ENCODE results near the gene GLCCI1.
"Not testable (repeated sequence)": the region's sequence is repeated elsewhere in the genome, so short reads cannot be mapped to it uniquely, and the experiment has no call there.

Gene GLCCI1

GRCh38 chr7:7992506-7992905 is 23.9 kb downstream of the GLCCI1 start:
- no peak for DNase-seq

DNA sequence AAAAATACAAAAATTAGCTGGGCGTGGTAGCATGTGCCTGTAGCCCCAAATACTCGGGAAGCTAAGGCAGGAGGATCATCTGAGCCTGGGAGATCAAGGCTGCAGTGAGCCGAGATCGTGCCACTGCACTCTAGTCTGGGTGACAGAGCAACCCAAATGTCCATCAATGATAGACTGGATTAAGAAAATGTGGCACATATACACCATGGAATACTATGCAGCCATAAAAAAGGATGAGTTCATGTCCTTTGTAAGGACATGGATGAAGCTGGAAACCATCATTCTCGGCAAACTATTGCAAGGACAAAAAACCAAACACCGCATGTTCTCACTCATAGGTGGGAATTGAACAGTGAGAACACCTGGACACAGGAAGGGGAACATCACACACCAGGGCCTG is 26.8 kb downstream of the GLCCI1 start:
- not testable (repeated sequence) for DNase-seq

DNA sequence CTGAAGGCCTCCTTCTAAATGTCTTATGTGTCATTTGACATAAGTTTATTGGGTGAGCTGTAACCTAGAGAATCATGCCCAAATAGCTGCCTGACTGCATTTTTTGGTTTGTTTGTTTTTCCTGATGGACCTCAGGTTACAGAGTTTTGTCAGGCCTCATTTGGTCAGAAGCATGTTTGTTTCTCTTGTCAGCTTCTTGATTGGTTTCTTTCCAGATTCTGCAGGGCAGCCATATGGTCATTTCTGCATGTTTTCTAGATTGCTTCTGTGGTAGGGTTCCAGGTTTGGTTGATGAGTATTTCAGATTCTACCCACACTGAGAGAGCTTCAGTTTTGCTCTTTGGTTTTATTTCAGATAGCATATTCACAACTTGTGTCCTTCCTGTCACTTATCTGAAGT is 28.0 kb downstream of the GLCCI1 start:
- no peak for DNase-seq

GRCh38 chr7:8000315-8000941 is 31.8 kb downstream of the GLCCI1 start:
- no peak for DNase-seq

DNA sequence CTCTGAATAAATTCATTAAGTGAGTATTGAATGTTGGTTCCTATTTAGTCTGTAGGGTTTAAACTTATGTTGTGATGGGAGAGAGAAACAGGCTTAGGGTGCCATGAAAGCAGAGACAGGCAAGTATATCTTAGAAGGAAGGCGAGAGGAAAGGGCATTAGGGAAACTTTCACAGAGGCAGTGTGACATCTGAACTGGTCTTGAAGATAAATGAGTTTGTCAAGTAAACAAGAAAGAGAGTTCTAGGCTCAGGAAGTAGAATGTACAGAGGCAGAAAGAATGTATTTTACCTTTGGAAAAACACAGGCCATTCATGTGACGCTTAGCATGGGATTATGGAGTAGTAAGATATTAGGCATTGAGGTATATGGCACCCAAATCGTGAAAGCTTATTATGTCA is 34.5 kb downstream of the GLCCI1 start:
- no peak for DNase-seq

DNA sequence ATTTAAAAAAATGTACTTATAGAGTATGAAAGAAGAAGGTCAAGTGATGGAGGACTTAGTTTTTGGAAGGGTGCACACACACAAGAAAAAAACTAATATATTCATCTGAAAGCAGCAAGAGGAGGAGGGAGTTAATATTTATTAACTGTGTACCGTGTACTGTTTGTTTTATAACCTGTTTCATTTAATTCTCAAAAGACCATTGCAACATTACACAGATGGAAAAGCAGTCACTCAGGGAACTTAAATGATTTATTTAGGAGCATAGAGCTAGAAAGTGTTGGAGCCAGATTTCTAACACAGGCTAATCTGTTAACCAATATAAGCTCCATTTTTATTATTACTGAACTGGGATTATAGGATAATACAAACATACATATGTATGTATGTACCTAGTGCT is 36.7 kb downstream of the GLCCI1 start:
- no peak for DNase-seq

DNA sequence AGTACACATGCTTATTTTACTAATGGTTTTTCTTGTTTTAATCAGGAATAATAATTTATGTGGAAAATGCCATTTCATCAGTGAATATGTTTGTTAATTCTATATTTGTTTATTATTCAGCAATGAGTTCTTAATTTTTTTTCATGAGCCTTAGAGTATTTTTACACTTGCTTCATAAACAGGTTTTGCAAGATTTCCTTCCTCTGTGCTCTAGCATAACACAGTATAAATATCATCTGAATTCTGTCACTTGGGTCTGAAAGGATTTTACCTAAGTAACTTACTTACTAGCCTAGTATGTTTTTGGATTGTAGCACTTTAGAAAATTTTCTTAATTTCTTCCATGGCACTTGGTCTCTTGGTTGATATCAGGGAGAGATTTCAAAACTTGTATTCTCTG is 45.8 kb downstream of the GLCCI1 start:
- DNase-seq, result no peak

GRCh38 chr7:8015100-8015745 is 46.6 kb downstream of the GLCCI1 start:
- DNase-seq, result no peak

- no peak for DNase-seq
Measured at GRCh38 chr7:8015746-8016120, 47.1 kb downstream of the GLCCI1 start.

- no peak for DNase-seq
Measured at GRCh38 chr7:8017423-8017822, 48.8 kb downstream of the GLCCI1 start.

DNA sequence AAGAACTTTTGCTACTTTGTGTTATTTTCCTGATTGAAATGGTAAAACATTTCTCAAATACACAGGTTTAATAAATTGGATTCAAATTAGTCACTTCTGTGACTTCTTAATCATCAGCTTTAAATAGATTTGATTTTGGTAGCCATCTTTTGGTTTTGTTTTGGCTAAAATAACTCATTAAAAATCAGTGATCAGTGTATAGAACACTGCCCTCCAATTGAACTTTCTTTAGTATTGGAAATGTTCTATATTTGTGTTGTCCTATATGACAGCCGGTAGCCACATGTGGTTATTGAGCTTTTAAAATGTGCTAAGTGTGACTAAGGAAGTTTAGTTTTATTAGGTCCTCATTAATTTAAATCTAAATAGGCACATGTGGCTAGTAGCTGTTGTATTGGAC is 50.4 kb downstream of the GLCCI1 start:
- no peak for DNase-seq

DNA sequence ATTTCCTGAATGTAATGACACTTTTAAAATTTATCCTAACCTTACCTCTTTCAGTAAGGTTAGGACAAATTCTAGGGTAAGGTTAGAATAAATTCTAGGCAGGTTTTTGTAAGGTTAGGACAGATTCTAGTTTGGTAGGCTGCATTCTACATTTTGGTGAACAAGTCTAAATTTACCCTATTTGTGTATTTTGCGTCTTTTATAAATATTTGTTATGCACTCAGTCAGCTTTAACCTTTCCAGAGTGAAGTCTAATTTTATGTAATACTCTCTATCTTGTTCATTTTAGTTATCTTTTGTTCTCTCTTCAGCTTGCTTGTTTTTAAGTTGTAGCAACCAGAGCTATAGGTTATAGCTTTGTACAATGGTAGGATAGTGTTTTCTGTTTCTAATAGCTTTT is 54.0 kb downstream of the GLCCI1 start:
- no peak for DNase-seq

- no peak for DNase-seq
Measured at GRCh38 chr7:8035192-8035591, 66.6 kb downstream of the GLCCI1 start.

- DNase-seq, result peak; percentile 31
Measured at GRCh38 chr7:8035647-8036518, 67.3 kb downstream of the GLCCI1 start.

GRCh38 chr7:8037151-8037550 is 68.6 kb downstream of the GLCCI1 start:
- no peak for DNase-seq

GRCh38 chr7:8040768-8041369 is 72.3 kb downstream of the GLCCI1 start:
- no peak for DNase-seq

DNA sequence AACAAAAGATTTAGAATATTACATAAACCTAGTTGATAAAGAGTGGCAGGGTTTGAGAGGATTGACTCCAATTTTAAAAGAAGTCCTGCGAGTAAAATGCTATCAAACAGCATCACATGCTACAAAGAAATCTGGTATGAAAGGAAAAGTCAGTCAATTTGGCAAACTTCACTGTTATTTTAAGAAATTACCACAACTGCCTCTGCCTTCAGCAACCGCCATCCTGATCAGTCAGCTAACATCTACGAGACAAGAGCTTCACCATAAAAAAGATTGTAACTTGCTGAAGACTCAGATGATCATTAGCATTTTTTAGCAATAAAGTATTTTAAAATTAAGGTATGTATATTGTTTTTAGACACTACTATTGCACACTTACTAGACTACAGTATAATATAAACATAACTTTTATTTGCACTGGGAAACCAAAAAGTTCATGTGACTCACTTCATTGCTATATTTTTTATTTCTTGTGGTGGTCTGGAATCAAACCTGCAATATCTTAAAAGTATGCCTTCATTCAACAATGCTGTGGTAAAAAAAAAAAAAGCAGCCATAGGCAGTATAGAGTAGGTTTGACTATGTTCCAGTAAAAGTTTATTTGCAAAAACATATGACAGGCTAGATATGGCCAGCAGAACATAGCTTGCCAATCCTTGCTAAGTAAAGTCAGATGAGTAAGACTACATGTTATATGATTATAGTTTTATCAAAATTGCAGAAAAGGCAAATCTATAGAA is 74.4 kb downstream of the GLCCI1 start:
- DNase-seq, result no peak

GRCh38 chr7:8044761-8045430 is 76.3 kb downstream of the GLCCI1 start:
- DNase-seq, result no peak

DNA sequence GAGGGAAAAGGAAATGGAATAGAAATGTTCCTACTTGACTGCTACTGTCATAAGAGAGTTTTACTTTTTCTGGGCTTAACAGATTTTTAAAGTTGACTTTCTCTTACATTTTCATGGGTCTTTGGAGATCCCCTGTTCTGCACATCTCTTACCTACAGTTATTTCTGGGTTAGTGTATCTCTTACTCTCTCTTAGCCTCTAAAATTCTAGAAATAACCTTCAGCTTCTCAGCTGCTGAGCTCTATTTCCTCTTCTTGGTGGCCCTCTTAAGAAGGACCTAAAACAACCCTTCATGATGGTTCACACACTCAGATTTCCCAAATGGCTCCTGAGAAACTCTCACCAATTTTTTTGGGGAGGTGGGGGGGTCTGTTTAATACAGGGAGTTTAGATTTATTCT is 79.5 kb downstream of the GLCCI1 start:
- DNase-seq, result not testable (repeated sequence)

GRCh38 chr7:8051373-8051772 is 82.8 kb downstream of the GLCCI1 start:
- DNase-seq, result no peak

- DNase-seq, result no peak
Measured at GRCh38 chr7:8051998-8052397, 83.4 kb downstream of the GLCCI1 start.

DNA sequence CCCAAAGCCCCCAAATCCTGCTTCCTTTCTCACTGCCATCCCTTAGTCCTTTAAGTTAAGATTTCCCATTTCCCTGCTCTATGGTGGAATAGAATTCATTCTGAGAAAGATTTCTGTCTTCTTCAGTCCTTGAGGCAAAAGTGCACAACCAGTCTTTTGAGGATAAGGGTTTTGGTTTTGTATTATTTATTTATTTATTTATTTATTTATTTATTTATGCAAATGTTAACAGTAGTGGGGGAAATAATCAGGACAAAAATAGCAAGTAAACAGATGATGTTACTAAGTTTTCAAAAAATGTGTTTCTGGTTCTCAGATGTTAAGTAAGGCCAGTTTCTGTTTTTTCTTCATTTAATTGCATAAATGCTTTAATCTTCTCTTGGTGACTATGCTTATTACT is 84.2 kb downstream of the GLCCI1 start:
- no peak for DNase-seq
